ENCODE results near the gene SOS2. TPM values are rescaled to one million over a fixed set of nuclear protein-coding genes. Genes with fewer than 3 reads are reported as not detected.
"Not testable (repeated sequence)": the region's sequence is repeated elsewhere in the genome, so short reads cannot be mapped to it uniquely, and the experiment has no call there.

The SOS2 gene
- total RNA-seq, 1 donor from 2014 or later: 17.3 TPM

DNA sequence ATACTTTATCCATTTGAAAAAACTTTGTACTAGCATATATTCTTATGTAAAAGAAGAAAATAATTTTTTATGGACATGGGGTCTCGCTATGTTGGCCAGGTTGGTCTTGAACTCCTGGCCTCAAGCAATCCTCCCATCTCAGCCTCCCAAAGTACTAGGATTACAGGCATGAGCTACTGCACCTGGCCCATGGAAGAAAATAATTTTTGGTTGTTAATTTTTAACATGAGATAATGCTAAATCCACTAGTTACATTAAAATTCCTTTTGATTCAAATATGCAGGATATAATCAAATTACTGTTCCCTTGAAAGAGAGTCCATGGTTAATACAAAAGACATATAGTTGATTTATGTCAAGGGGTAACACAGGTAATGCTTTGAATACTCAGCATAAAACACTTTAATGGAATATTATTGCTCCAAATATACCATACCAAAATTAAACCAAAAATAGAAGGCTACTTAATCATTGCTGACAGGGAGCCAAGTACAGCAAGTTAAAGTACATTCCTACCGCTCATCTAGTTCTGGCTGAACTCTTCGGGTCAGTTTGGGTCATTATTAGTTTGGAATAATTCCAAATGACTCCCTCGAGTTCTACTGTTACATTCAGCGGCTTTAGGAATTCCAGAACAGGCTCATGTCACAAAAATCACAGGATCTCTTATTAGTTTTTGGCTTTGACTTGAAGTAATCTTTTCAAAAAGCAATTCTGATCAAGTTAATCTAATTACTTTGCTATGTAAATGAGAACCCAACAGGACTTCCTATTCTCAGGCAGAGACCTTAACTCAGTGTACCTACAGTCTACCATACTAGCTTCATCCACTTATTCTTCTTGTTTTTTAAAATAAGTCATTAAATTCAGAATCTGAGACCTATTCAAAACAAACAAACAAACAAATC lies 6.1 kb downstream of the SOS2 start:
- ATAC-seq: peak; percentile 29

- no peak for ATAC-seq
Observed at GRCh38 chr14:50222055-50222613, 9.2 kb downstream of the SOS2 start.

DNA sequence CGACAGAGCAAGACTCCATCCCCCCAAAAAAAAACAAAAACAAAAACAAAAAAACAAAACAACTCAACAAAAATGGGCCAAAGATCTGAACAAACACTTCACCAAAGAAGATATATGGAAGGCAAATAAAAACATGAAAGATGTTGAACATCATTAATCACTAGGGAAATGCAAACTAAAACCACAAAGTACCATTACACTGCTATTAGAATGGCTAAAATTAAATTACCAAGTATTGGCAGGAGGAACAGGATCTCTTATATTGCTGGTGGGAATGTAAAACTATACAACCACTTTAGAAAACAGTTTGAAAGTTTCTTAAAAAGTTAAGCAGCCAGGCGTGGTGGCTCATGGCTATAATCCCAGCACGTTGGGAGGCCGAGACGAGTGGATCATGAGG lies 12.9 kb downstream of the SOS2 start:
- no peak for ATAC-seq

- ATAC-seq: peak; percentile 89
Observed at GRCh38 chr14:50215416-50215815, 16.0 kb downstream of the SOS2 start.

DNA sequence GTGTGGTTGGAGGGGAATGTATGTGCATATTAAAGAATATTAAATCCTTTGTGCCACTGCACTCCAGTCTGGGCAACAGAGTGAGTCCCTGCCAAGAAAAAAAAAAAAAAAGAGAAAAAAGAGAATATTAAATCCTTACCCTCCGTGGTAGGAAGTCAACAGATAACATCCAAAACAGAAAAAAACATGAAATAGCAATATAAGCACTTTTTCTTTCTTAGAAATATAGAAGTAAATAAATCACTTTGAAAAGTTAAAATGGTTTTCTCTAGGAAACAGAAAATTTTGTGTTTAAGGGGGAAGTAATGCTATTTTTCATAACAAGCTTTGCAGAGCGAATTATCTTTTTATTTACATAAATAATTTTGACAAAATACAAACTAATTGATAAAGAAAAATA lies 17.6 kb downstream of the SOS2 start:
- no peak for ATAC-seq

DNA sequence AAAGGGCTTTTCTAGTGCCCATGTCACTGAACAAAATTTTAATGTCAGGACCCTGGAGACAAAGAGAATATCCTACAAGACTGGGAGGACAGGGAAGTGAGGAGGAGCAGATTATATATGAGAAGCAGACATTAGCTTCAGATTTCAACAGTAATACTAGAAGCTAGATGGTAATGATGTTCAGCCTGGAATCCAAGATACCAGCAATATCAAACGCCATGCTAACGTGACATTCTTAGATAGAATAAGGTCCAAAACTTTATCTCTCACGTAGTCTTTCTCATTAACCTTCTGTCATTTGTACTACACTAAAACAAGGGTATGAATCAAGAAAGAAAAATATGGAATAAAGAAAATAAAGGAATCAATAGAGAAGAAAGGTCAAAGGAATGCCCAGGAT lies 18.7 kb downstream of the SOS2 start:
- no peak for ATAC-seq

GRCh38 chr14:50210074-50210473 lies 21.3 kb downstream of the SOS2 start:
- ATAC-seq: no peak

DNA sequence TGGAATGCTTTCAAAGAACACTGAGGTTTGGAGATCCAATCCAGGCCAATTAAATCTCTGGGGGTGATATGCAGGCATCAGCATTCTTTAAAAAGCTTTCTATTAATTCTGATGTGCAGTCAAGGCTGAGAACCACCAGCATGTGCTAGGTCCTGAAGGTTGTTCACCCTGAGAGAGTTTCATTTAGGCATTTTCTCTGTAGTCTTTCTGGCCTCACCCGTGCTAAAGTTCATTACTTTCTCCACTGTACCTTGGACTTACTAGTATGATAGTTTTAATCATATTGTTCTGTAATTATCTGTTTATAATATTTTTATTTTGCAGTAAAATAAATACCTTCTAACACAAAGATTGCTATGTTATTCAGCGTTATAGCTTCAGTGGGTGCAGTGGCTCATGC lies 32.9 kb downstream of the SOS2 start:
- ATAC-seq: no peak

DNA sequence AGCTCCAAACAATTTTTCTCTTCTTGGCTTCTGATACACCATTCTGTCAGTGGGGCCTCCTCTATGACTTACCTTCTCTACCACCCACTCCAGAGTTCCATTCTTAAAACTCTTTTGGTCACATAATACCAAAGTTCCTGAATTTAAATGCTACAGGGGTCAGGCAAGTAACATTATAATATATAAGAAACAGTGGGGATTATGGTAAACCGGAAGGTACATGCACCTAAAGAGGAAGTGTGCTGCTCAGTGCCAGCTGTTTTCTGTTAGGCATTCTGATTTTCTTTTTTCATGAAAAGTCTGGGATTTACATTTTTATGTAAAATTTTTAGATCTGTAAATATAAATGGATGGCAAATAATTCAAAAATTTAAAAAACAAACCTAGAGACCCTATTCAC lies 39.9 kb downstream of the SOS2 start:
- ATAC-seq: no peak

DNA sequence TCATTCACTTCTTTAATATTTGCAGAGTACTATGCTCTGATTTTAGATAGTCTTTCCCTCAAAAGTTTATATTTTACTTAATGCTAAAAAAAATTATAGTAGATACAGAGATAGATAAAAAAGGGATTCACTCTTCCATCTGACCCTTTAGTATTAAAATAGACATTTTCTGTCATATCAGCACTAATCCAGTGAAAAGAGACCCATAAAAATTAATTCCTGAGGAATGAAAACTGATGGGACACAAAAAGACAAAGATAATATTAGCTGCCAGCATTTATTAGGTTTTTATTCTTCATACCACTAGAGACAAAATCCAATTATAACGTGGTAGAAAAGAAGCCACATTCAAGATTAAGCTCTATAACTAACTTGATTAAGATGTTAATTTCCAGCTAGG lies 45.3 kb downstream of the SOS2 start:
- ATAC-seq: no peak

DNA sequence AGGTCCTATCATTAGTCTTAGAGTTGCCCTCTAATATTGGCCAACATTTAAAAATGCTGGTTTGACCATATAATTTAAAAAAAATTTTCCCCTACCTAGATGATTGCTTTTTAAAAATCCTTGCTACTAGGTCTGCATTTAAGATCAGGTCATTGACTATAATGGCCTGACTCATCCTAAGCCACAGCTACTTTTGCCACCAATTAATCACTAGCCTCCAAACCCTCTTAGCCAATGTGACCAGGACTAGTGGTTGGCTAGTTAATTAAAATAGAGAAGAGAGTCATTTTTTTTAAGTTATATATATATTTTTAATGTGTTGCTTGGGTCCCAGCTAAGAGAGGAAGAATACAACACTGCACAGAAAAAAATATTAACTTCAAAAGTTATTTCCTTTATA lies 57.5 kb downstream of the SOS2 start:
- ATAC-seq: no peak

- ATAC-seq: no peak
Observed at GRCh38 chr14:50171895-50172294, 59.5 kb downstream of the SOS2 start.

DNA sequence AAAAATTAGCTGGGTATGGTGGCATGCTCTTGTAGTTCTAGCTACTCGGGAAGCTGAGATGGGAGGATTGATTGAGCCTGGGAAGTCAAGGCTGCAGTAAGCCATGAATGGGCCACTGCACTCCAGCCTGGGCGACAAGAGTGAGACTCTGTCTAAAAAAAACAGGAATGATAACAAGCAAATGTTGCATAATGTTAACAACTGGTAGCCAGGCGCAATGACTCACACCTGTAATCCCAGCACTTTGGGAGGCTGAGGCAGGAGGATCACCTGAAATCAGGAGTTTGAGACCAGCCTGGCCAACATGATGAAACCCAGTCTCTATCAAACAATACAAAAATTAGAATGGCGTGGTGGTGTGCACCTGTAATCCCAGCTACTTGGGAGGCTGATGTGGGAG lies 64.0 kb downstream of the SOS2 start:
- ATAC-seq: not testable (repeated sequence)

GRCh38 chr14:50156111-50156510 lies 75.3 kb downstream of the SOS2 start:
- ATAC-seq: no peak

GRCh38 chr14:50148799-50149198 lies 82.6 kb downstream of the SOS2 start:
- ATAC-seq: no peak

GRCh38 chr14:50139192-50139591 lies 92.2 kb downstream of the SOS2 start:
- no peak for ATAC-seq

- no peak for ATAC-seq
Observed at GRCh38 chr14:50127802-50128201, 103.6 kb downstream of the SOS2 start.

DNA sequence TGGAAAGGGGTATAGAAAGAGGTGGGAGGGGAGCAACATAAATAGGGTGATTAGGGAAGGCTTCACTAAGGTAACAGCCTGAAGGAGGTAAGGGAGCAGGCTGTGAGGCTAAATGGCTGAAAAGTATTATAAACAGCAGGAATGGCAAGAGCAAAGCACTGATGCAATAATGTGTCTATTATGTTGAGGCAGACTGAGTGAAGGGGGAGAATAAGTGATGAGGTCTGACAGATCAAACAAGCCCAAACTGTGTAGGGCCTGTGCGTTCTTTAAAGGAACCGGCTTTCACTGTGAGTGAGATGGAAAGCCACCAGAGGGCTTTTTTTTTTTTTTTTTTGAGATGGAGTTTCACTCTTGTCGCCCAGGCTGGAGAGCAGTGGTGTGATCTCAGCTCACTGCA lies 108.3 kb downstream of the SOS2 start:
- peak; percentile 31 for ATAC-seq

DNA sequence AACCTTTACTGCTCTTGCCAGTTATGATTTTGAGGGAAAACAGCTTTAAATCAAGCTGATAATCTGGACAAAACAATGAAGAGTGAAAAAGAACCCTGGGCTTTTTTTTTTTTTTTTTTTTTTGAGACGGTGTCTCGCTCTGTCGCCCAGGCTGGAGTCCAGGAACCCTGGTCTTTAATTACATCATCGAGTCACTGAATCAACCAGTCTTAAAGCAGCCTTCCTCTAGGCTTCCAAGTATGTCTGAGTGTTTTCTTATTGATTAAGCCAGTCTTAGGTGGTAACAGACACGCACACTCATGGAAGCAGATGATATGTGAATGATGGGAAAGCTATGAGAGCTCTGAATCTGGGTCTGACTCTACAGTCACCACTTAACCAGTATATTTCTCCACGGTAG lies 109.1 kb downstream of the SOS2 start:
- ATAC-seq: no peak

GRCh38 chr14:50121486-50121885 lies 109.9 kb downstream of the SOS2 start:
- no peak for ATAC-seq

- ATAC-seq: no peak
Observed at GRCh38 chr14:50117456-50117855, 113.9 kb downstream of the SOS2 start.

GRCh38 chr14:50116966-50117365 lies 114.4 kb downstream of the SOS2 start:
- ATAC-seq: no peak

- peak; percentile 98 for ATAC-seq
Observed at GRCh38 chr14:50116181-50116956, 115.0 kb downstream of the SOS2 start, which contains the start of gene VCPKMT. TSS of gene VCPKMT (minus strand) at chr14:50116572. CDS start at chr14:50116552, 20 bp downstream.
